RKO (cell line): ENCODE data around the gene CNGA3.

ENCODE experiments used
- DNase-seq: peaks from one replicate; pipeline ENCODE4 v3.0.0-alpha.2; 2016; ENCODE audit warnings: low spot score

CNGA3 gene

GRCh38 chr2:98329549-98329948 lies 16.7 kb upstream of the CNGA3 start:
- no peak for DNase-seq

- DNase-seq = no peak
These were observed 13.3 kb upstream of the CNGA3 start for GRCh38 chr2:98332989-98333388.

GRCh38 chr2:98333922-98334321 lies 12.3 kb upstream of the CNGA3 start:
- no peak for DNase-seq

- DNase-seq = peak; percentile 95
These were observed 11.7 kb upstream of the CNGA3 start for GRCh38 chr2:98334439-98335078.

- DNase-seq = no peak
These were observed 11.0 kb upstream of the CNGA3 start for GRCh38 chr2:98335271-98335670.

GRCh38 chr2:98341241-98341640 lies 5.0 kb upstream of the CNGA3 start:
- no peak for DNase-seq

GRCh38 chr2:98343285-98343684 lies 3.0 kb upstream of the CNGA3 start:
- no peak for DNase-seq

- DNase-seq = no peak
These were observed 1.2 kb downstream of the CNGA3 start for GRCh38 chr2:98347298-98348065.

- DNase-seq = no peak
These were observed 1.9 kb downstream of the CNGA3 start for GRCh38 chr2:98348066-98348561.

- no peak for DNase-seq
These were observed 4.2 kb downstream of the CNGA3 start for GRCh38 chr2:98350411-98350810.

GRCh38 chr2:98355881-98356280 lies 9.6 kb downstream of the CNGA3 start:
- DNase-seq = no peak

- no peak for DNase-seq
These were observed 10.5 kb downstream of the CNGA3 start for GRCh38 chr2:98356729-98357128.

- no peak for DNase-seq
These were observed 11.6 kb downstream of the CNGA3 start for GRCh38 chr2:98357849-98358248.

GRCh38 chr2:98359986-98360385 lies 13.7 kb downstream of the CNGA3 start:
- no peak for DNase-seq

- DNase-seq = no peak
These were observed 21.5 kb downstream of the CNGA3 start for GRCh38 chr2:98367721-98368120.

GRCh38 chr2:98369710-98370239 lies 23.5 kb downstream of the CNGA3 start:
- no peak for DNase-seq

- DNase-seq = no peak
These were observed 25.9 kb downstream of the CNGA3 start for GRCh38 chr2:98372121-98372520.

GRCh38 chr2:98372579-98372978 lies 26.3 kb downstream of the CNGA3 start:
- no peak for DNase-seq

- no peak for DNase-seq
These were observed 28.0 kb downstream of the CNGA3 start for GRCh38 chr2:98374286-98374685.

- no peak for DNase-seq
These were observed 28.8 kb downstream of the CNGA3 start for GRCh38 chr2:98374958-98375570.

GRCh38 chr2:98376301-98376910 lies 30.1 kb downstream of the CNGA3 start:
- no peak for DNase-seq

- no peak for DNase-seq
These were observed 30.7 kb downstream of the CNGA3 start for GRCh38 chr2:98376996-98377395.
